ENCODE results near the gene EIF4ENIF1.
A peak's percentile ranks its signal among the peaks of the same experiment; 100 is the strongest.
"Not testable (repeated sequence)": the region's sequence is repeated elsewhere in the genome, so short reads cannot be mapped to it uniquely, and the experiment has no call there.

EIF4ENIF1 gene

GRCh38 chr22:31492151-31492550 lies 2.5 kb upstream of the EIF4ENIF1 start:
- DNase-seq (ENCODE audit: low read depth in 3 of 3, low spot score in 1 of 3) = no peak

- DNase-seq (ENCODE audit: low read depth in 3 of 3, low spot score in 1 of 3) = no peak
Measured at GRCh38 chr22:31491218-31491962, 1.7 kb upstream of the EIF4ENIF1 start.

GRCh38 chr22:31490496-31490925 lies 869 bp upstream of the EIF4ENIF1 start:
- DNase-seq (ENCODE audit: low read depth in 3 of 3, low spot score in 1 of 3) = peak in 1 of 3 donors; percentile 10

- DNase-seq (ENCODE audit: low read depth in 3 of 3, low spot score in 1 of 3) = peak in 1 of 3 donors; percentile 10
Measured at GRCh38 chr22:31488988-31489617, 539 bp downstream of the EIF4ENIF1 start.

- no peak for DNase-seq (ENCODE audit: low read depth in 3 of 3, low spot score in 1 of 3)
Measured at GRCh38 chr22:31488346-31488883, 1.2 kb downstream of the EIF4ENIF1 start.

GRCh38 chr22:31486951-31487350 lies 2.7 kb downstream of the EIF4ENIF1 start:
- no peak for DNase-seq (ENCODE audit: low read depth in 3 of 3, low spot score in 1 of 3)

GRCh38 chr22:31486369-31486768 lies 3.3 kb downstream of the EIF4ENIF1 start:
- not testable (repeated sequence) for DNase-seq (ENCODE audit: low read depth in 3 of 3, low spot score in 1 of 3)

- DNase-seq (ENCODE audit: low read depth in 3 of 3, low spot score in 1 of 3) = not testable (repeated sequence)
Measured at GRCh38 chr22:31482470-31482869, 7.2 kb downstream of the EIF4ENIF1 start.

- no peak for DNase-seq (ENCODE audit: low read depth in 3 of 3, low spot score in 1 of 3)
Measured at GRCh38 chr22:31481129-31481528, 8.5 kb downstream of the EIF4ENIF1 start.

- DNase-seq (ENCODE audit: low read depth in 3 of 3, low spot score in 1 of 3) = no peak
Measured at GRCh38 chr22:31477329-31477728, 12.3 kb downstream of the EIF4ENIF1 start.

GRCh38 chr22:31475800-31476199 lies 13.8 kb downstream of the EIF4ENIF1 start:
- no peak for DNase-seq (ENCODE audit: low read depth in 3 of 3, low spot score in 1 of 3)

GRCh38 chr22:31474743-31475142 lies 14.9 kb downstream of the EIF4ENIF1 start:
- no peak for DNase-seq (ENCODE audit: low read depth in 3 of 3, low spot score in 1 of 3)

- DNase-seq (ENCODE audit: low read depth in 3 of 3, low spot score in 1 of 3) = no peak
Measured at GRCh38 chr22:31465307-31465706, 24.3 kb downstream of the EIF4ENIF1 start.

GRCh38 chr22:31461699-31462098 lies 27.9 kb downstream of the EIF4ENIF1 start:
- DNase-seq (ENCODE audit: low read depth in 3 of 3, low spot score in 1 of 3) = no peak

GRCh38 chr22:31451709-31452571 lies 37.7 kb downstream of the EIF4ENIF1 start:
- DNase-seq (ENCODE audit: low read depth in 3 of 3, low spot score in 1 of 3) = no peak

- DNase-seq (ENCODE audit: low read depth in 3 of 3, low spot score in 1 of 3) = no peak
Measured at GRCh38 chr22:31449506-31449905, 40.1 kb downstream of the EIF4ENIF1 start.

- DNase-seq (ENCODE audit: low read depth in 3 of 3, low spot score in 1 of 3) = no peak
Measured at GRCh38 chr22:31448382-31448781, 41.3 kb downstream of the EIF4ENIF1 start.

- DNase-seq (ENCODE audit: low read depth in 3 of 3, low spot score in 1 of 3) = no peak
Measured at GRCh38 chr22:31447337-31447736, 42.3 kb downstream of the EIF4ENIF1 start.

- DNase-seq (ENCODE audit: low read depth in 3 of 3, low spot score in 1 of 3) = no peak
Measured at GRCh38 chr22:31446767-31447166, 42.9 kb downstream of the EIF4ENIF1 start.

GRCh38 chr22:31446208-31446607 lies 43.4 kb downstream of the EIF4ENIF1 start:
- no peak for DNase-seq (ENCODE audit: low read depth in 3 of 3, low spot score in 1 of 3)

GRCh38 chr22:31445642-31446041 lies 44.0 kb downstream of the EIF4ENIF1 start:
- DNase-seq (ENCODE audit: low read depth in 3 of 3, low spot score in 1 of 3) = no peak
